Measurements from ENCODE around the gene CHST1.

DNA sequence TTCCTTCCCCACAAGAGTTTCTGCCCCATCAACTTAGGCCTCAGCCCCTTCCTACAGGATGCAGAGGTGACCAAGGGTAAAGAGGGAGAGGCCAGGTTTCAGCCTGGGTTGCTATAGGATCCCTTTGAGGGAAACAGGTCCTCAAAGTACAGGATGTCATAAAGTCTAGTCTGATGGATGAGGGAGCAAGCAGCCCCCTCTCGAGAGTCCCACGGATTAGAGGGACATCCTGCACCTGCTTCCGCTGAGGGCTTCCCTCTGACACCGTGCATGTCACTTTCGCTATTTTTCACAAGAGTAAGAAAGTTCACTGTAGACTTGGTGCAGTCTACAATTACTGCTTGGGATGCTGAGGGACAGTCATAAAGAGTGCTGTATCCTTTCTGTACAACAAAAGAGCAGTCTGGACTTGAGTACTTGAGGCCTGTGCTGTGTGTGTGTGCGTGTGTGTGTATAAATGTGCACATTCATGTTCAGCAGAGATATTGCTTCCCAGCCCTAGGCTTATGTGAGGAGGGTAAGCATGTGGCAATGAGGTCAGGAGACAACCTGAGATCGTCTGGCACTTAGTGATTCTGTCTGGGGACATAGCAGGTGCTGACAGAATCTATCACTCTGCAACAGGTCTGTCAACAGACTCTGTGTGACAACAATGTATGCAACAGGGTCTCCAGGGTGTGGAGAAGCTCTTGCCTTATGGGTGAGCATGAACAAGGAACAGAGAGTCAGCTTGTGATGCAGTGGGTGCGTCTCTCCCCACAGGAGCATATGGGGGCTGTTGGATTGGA is 18.0 kb upstream of the CHST1 start:
- no peak for TF ChIP-seq POLR2A (IDR thresholded peaks at IDR 0.05)
- TF ChIP-seq, protein P1, sequence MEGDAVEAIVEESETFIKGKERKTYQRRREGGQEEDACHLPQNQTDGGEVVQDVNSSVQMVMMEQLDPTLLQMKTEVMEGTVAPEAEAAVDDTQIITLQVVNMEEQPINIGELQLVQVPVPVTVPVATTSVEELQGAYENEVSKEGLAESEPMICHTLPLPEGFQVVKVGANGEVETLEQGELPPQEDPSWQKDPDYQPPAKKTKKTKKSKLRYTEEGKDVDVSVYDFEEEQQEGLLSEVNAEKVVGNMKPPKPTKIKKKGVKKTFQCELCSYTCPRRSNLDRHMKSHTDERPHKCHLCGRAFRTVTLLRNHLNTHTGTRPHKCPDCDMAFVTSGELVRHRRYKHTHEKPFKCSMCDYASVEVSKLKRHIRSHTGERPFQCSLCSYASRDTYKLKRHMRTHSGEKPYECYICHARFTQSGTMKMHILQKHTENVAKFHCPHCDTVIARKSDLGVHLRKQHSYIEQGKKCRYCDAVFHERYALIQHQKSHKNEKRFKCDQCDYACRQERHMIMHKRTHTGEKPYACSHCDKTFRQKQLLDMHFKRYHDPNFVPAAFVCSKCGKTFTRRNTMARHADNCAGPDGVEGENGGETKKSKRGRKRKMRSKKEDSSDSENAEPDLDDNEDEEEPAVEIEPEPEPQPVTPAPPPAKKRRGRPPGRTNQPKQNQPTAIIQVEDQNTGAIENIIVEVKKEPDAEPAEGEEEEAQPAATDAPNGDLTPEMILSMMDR (IDR thresholded peaks at IDR 0.05) = no peak
